Measurements from ENCODE around the gene SUMO2. TPM values are rescaled to one million over a fixed set of nuclear protein-coding genes. Genes with fewer than 3 reads are reported as not detected.
"Not testable (repeated sequence)": the region's sequence is repeated elsewhere in the genome, so short reads cannot be mapped to it uniquely, and the experiment has no call there.

The SUMO2 gene
- 100 to 1,000 TPM; 470 to 500 TPM for total RNA-seq

DNA sequence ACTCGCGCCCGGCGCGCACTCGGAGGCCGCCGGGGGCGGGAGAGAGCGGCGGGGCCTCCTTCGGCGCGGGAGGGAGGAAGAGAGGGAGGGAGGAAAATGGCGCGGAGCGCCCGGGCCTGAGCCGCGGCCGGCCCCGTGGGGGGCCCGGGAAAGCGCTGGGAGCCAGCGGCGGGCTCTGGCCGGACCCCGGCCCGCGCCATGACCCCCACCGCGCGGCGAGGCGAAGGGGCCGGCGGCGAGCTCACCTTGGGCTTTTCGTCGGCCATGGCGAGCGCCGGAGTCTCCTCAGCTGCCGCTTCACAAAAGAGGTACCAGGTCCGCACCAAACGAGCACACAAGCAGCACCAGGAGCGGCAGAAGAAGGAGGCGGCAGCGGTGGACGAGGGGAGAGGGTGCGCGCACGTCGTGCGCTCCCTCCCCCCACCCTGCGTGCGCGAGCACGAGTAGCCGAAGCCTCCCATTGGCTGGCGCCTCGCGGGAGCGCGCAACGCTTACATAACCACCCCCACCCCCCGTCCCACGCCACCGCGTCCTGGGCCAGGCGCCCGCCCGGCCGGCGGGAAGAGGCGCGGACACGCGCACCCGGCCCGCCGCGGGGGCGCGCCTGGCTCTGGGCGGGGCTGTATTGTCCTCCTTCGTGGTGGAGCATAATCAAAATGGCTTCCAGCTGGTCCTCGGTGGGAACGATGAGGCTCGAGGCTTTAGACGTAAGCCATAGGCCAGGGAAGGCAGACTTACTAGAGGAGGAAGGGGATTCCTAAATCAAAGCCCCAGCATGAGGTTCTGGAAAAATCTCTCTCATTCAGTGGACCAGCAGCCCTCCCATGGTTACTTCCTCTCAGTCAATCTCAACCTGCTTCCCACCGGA, at the start of gene SUMO2:
Gene SUMO2 (minus strand): TSS at position 391 of the 868 bp plus-strand sequence. CDS start 125 bp downstream, at position 266.
- no peaks in the 10 kb centered on the region for H3K9me3 Mint-ChIP-seq
- peaks cover 26% of the 10 kb centered on the region for H3K4me1 Mint-ChIP-seq
- H3K27me3 Mint-ChIP-seq: no peaks in the 10 kb centered on the region
- POLR2A ChIA-PET: interaction anchor here (0.6 to 1.9 kb wide), 14 partner anchors 8 to 274 kb away, joined by 3 to 18 read pairs (median 3); partner anchors contain the start of genes ARMC7, JPT1, NUP85 and SLC25A19
- DNase-seq: peak; percentile 99
- peak within 1 kb of the TSS; percentile 92 for H3K4me3 Mint-ChIP-seq
- peak within 1 kb of the TSS; percentile 95 for H3K27ac Mint-ChIP-seq
- peaks cover 22% of the 10 kb centered on the region for H3K36me3 Mint-ChIP-seq
- peak; percentile 80 for ATAC-seq (ENCODE audit: low read depth)

DNA sequence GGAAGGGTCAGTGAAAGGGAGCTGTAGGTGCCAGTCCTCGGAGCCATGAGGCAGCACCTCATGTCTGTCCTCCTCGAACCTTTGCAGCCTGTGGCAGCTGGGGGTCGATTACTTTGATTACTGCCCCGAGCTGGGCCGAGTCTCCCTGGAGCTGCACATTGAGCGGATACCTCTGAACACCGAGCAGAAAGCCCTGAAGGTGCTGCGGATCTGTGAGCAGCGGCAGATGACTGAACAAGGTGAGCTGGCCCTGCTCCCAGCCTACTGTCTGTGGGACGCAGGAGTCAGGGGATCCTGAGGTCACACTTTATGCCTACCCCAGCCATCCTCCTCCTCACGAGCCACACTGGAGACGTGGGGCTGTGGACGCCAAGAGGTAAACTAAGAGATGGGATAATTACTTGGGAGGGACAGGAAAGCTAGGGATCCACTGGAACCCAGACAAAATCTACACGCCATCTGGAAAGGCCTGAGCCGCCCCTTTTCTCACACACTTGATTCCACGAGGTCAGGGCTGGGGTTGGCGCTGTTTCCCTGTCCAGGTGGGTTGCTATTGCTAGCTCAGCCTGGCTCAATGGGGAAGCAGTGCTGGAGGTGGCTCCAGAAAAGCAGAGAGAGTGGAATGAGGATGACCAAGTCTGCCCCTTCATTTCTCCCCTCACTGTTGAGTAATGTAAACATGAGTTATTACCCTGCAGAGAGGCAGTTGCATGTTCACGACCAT, 49.1 kb upstream of the SUMO2 start:
- Mint-ChIP-seq H3K4me3 (no peak overlapping the region), H3K27me3 (no peaks in the 10 kb centered on the region), H3K4me1 (peaks cover 2% of the 10 kb centered on the region), H3K36me3 (peaks cover 18% of the 10 kb centered on the region), H3K9me3 (no peaks in the 10 kb centered on the region), H3K27ac (no peak overlapping the region)
- DNase-seq (no peak), ATAC-seq (ENCODE audit: low read depth) (no peak)
- POLR2A ChIA-PET: no interaction called here

DNA sequence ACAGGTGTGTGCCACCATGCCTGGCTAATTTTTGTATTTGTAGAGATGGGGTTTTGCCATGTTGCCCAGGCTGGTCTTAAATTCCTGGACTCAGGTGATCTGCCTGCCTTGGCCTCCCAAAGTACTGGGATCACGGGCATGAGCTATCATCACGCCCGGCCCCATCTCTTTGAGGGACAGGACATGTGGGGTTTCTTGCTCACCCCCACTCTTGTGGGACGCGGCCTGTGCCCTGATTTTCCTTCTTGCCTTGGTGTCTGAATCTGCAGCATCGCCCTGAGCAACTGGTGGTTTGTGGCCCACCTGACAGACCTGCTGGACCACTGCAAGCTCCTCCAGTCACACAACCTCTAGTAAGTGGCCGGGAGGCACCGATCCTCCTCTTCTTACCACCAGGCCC, 48.3 kb upstream of the SUMO2 start:
- ATAC-seq (ENCODE audit: low read depth) (no peak), DNase-seq (no peak)
- Mint-ChIP-seq H3K27me3 (no peaks in the 10 kb centered on the region), H3K4me3 (no peak overlapping the region), H3K9me3 (no peaks in the 10 kb centered on the region), H3K36me3 (peaks cover 14% of the 10 kb centered on the region), H3K27ac (no peak overlapping the region), H3K4me1 (peaks cover 2% of the 10 kb centered on the region)
- POLR2A ChIA-PET: no interaction called here

- peaks cover 15% of the 10 kb centered on the region for H3K36me3 Mint-ChIP-seq
- H3K4me1 Mint-ChIP-seq: peaks cover 2% of the 10 kb centered on the region
- no peaks in the 10 kb centered on the region for H3K9me3 Mint-ChIP-seq
- no peak for DNase-seq
- no peak for ATAC-seq (ENCODE audit: low read depth)
- no peak overlapping the region for H3K27ac Mint-ChIP-seq
- H3K4me3 Mint-ChIP-seq: no peak overlapping the region
- POLR2A ChIA-PET: no interaction called here
- no peaks in the 10 kb centered on the region for H3K27me3 Mint-ChIP-seq
These were observed 46.1 kb upstream of the SUMO2 start for GRCh38 chr17:75228847-75229246.

DNA sequence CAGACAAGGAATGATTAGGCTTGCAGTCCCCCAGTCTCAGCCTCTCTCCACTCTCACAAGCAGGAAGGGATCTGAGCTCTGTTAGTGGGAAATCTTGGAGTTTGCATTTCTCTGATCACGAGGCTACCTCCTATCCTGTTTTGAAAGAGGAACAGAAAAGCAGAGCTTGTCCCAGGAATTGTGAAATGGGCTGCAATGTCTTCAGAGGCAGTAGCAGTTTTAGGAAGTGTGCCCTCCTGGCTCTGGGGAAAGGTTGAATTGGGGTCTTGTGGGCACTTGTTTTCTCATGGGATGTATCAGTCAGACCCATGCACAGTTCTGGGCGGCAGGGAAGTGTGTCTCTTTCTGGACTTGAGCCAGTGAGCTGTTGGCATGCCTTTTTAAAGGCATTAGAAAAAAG, 45.5 kb upstream of the SUMO2 start:
- DNase-seq: no peak
- no peak for ATAC-seq (ENCODE audit: low read depth)
- Mint-ChIP-seq H3K36me3 (peaks cover 17% of the 10 kb centered on the region), H3K27ac (no peak overlapping the region), H3K9me3 (no peaks in the 10 kb centered on the region), H3K4me1 (peaks cover 2% of the 10 kb centered on the region), H3K4me3 (no peak overlapping the region), H3K27me3 (no peaks in the 10 kb centered on the region)
- POLR2A ChIA-PET: interaction anchor here (0.6 kb wide), 1 partner anchor 84 kb away, joined by 9 read pairs; no protein-coding TSS in a partner anchor

- Mint-ChIP-seq H3K9me3 (no peaks in the 10 kb centered on the region), H3K4me1 (peaks cover 2% of the 10 kb centered on the region), H3K4me3 (no peak overlapping the region), H3K36me3 (peaks cover 15% of the 10 kb centered on the region), H3K27me3 (no peaks in the 10 kb centered on the region), H3K27ac (no peak overlapping the region)
- no peak for ATAC-seq (ENCODE audit: low read depth)
- no peak for DNase-seq
- POLR2A ChIA-PET: no interaction called here
These were observed 45.0 kb upstream of the SUMO2 start for GRCh38 chr17:75227729-75228128.

DNA sequence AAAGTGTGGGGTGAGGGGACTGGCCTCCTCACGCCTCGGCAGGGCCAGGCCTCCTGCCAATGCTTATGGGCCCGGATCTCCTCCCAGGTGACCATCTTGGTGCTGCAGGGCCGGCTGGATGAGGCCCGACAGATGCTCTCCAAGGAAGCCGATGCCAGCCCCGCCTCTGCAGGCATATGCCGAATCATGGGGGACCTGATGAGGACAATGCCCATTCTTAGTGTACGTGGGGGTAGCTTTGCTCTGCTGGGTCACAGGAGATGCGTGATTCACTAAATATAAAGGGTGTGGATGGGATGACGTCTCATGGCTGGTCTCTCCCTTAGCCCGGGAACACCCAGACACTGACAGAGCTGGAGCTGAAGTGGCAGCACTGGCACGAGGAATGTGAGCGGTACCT, 42.3 kb upstream of the SUMO2 start:
- no peaks in the 10 kb centered on the region for H3K27me3 Mint-ChIP-seq
- no peak for DNase-seq
- H3K9me3 Mint-ChIP-seq: no peaks in the 10 kb centered on the region
- no peak overlapping the region for H3K27ac Mint-ChIP-seq
- ATAC-seq (ENCODE audit: low read depth): no peak
- H3K36me3 Mint-ChIP-seq: peaks cover 18% of the 10 kb centered on the region
- H3K4me3 Mint-ChIP-seq: no peak overlapping the region
- POLR2A ChIA-PET: interaction anchor here (1.1 kb wide), 1 partner anchor 12 kb away, joined by 3 read pairs; no protein-coding TSS in a partner anchor
- H3K4me1 Mint-ChIP-seq: peaks cover 2% of the 10 kb centered on the region

DNA sequence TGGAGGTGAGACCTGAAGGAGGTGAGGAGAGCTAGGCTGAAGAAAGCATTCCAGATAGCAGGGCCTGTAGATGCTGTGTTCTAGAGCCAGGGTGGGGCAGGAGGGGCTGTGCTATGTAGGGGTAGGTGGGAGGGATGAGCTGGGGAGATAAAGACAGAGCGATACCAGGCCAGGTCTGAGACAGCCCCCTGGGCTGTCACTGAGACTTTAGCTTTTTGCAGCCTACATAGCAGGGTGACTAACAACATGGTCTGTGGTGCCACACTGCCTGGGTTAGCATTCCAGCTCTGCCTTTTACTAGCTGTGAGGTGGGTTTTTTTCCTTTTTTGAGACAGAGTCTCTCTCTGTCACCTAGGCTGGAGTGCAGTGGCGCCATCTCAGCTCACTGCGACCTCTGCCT, 37.1 kb upstream of the SUMO2 start:
- Mint-ChIP-seq H3K9me3 (no peaks in the 10 kb centered on the region), H3K27ac (peak overlapping the region; percentile 38), H3K4me3 (no peak overlapping the region), H3K4me1 (peaks cover 4% of the 10 kb centered on the region), H3K27me3 (no peaks in the 10 kb centered on the region), H3K36me3 (peaks cover 27% of the 10 kb centered on the region)
- DNase-seq: no peak
- ATAC-seq (ENCODE audit: low read depth): no peak
- POLR2A ChIA-PET: interaction anchor here (0.9 kb wide), 1 partner anchor 13 kb away, joined by 3 read pairs; no protein-coding TSS in a partner anchor

GRCh38 chr17:75218131-75218530, 35.4 kb upstream of the SUMO2 start:
- Mint-ChIP-seq H3K4me1 (peaks cover 4% of the 10 kb centered on the region), H3K9me3 (no peaks in the 10 kb centered on the region), H3K27ac (no peak overlapping the region), H3K27me3 (no peaks in the 10 kb centered on the region), H3K4me3 (no peak overlapping the region), H3K36me3 (peaks cover 24% of the 10 kb centered on the region)
- no peak for ATAC-seq (ENCODE audit: low read depth)
- POLR2A ChIA-PET: no interaction called here
- DNase-seq: no peak

DNA sequence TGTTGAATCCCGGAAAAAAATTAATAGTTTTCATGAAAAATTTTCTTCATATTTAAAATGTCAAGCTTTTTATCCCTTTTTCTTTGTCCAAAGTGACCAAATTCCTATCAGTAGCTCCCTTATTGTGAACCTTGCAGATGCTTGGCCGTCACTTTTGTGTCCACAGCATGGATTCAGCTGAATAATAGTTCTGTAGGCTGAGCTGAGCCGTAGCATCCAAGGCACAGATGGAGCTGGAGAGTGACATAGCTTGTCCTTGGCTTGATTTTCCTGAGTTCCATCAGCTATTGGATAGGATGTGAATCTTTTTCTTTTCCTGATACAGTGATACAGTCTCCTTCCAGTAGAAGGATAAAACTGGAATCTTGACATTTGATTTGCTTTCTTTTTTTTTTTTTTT, 26.3 kb upstream of the SUMO2 start:
- Mint-ChIP-seq H3K36me3 (peaks cover 13% of the 10 kb centered on the region), H3K9me3 (no peaks in the 10 kb centered on the region), H3K4me3 (no peak overlapping the region), H3K4me1 (peaks cover 11% of the 10 kb centered on the region), H3K27me3 (no peaks in the 10 kb centered on the region), H3K27ac (no peak overlapping the region)
- DNase-seq (no peak), ATAC-seq (ENCODE audit: low read depth) (no peak)
- POLR2A ChIA-PET: interaction anchor here (0.7 to 1.1 kb wide), 3 partner anchors 54 to 62 kb away, joined by 3 to 4 read pairs (median 3); partner anchors contain the start of genes JPT1 and MIF4GD

DNA sequence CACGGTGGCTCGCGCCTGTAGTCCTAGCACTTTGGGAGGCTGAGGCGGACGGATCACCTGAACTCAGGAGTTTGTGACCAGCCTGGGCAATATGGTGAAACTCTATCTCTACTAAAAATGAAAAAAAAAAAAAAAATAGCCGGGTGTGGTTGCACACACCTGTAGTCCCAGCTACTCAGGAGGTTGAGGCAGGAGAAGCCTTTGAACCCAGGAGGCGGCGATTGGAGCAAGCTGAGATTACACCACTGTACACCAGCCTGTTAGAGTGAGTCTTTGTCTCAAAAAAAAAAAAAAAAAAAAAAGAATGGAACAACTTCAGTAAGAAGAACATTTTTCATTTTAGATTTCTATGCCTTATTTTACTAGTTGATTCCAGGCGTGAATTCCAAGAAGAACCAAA, 25.4 kb upstream of the SUMO2 start:
- no peaks in the 10 kb centered on the region for H3K9me3 Mint-ChIP-seq
- no peak overlapping the region for H3K27ac Mint-ChIP-seq
- H3K4me3 Mint-ChIP-seq: peak overlapping the region; percentile 35
- no peaks in the 10 kb centered on the region for H3K27me3 Mint-ChIP-seq
- peaks cover 11% of the 10 kb centered on the region for H3K36me3 Mint-ChIP-seq
- peaks cover 13% of the 10 kb centered on the region for H3K4me1 Mint-ChIP-seq
- ATAC-seq (ENCODE audit: low read depth) (no peak), DNase-seq (no peak)
- POLR2A ChIA-PET: interaction anchor here (0.7 to 1.1 kb wide), 2 partner anchors 51 to 54 kb away, joined by 3 read pairs; partner anchors contain the start of gene JPT1

- peak overlapping the region; percentile 35 for H3K4me3 Mint-ChIP-seq
- peaks cover 8% of the 10 kb centered on the region for H3K36me3 Mint-ChIP-seq
- H3K9me3 Mint-ChIP-seq: no peaks in the 10 kb centered on the region
- H3K27ac Mint-ChIP-seq: no peak overlapping the region
- no peak for DNase-seq
- ATAC-seq (ENCODE audit: low read depth): no peak
- H3K4me1 Mint-ChIP-seq: peaks cover 13% of the 10 kb centered on the region
- no peaks in the 10 kb centered on the region for H3K27me3 Mint-ChIP-seq
- POLR2A ChIA-PET: interaction anchor here (0.7 to 3.3 kb wide), 2 partner anchors 51 to 54 kb away, joined by 3 to 12 read pairs; partner anchors contain the start of genes GGA3 and MRPS7
These were observed 25.0 kb upstream of the SUMO2 start for GRCh38 chr17:75207760-75208159.

DNA sequence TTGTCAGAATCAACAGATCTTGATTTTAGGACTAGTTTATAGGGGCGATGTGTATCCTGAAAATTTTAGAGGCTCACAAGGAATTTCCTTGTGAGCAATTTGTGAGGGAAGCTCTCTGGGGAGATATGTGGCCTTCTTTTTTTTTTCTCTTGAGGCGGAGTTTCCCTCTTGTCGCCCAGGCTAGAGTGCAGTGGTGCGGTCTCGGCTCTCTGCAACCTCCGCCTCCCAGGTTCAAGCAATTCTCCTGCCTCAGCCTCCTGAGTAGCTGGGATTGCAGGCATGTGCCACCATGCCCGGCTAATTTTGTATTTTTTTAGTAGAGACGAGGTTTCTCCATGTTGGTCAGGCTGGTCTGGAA, 24.3 kb upstream of the SUMO2 start:
- not testable (repeated sequence) for H3K36me3 Mint-ChIP-seq; H3K27ac Mint-ChIP-seq; H3K27me3 Mint-ChIP-seq; ATAC-seq (ENCODE audit: low read depth); DNase-seq; H3K9me3 Mint-ChIP-seq
- peak overlapping the region; percentile 92 for H3K4me3 Mint-ChIP-seq
- POLR2A ChIA-PET: interaction anchor here (1.4 to 3.3 kb wide), 3 partner anchors 35 to 194 kb away, joined by 3 to 12 read pairs (median 7); partner anchors contain the start of genes GGA3, MRPL58 and MRPS7
- peaks cover 13% of the 10 kb centered on the region for H3K4me1 Mint-ChIP-seq
